Heart right ventricle (tissue), 16 donors: Measurements from ENCODE around the gene RHCG. TPM values are rescaled to one million over a fixed set of nuclear protein-coding genes. Genes with fewer than 3 reads are reported as not detected.

Experiments
- ATAC-seq, 8 donors: fragments of 200-7000 bp; cut with Tn5 transposase; one replicate each; pipeline ENCODE4 v1.9.1; 2020; ENCODE audit warnings: mild to moderate bottlenecking in 8 of 8, moderate library complexity in 8 of 8, moderate number of reproducible peaks in 1 of 8
- DNase-seq, 2 donors: peaks; one replicate each; pipeline ENCODE4 v3.0.0-alpha.2; 2020
- H3K27ac ChIP-seq, 10 donors: fragments of 200-600 bp; sonication (generic) in 2 of 10; one replicate each; pipeline versions ENCODE4 v1.5.0 to v1.8.0; 2020 to 2022; ENCODE audit warnings: mild to moderate bottlenecking in 3 of 10
- H3K27me3 ChIP-seq, 7 donors: fragments of 200-600 bp; one replicate each; pipeline ENCODE4 v1.8.0; 2021 to 2022; ENCODE audit warnings: mild to moderate bottlenecking in 2 of 7
- H3K36me3 ChIP-seq, 9 donors: fragments of 200-600 bp; sonication (generic) in 1 of 9; one replicate each; pipeline versions ENCODE4 v1.5.0 to v1.8.0; 2020 to 2022; ENCODE audit warnings: mild to moderate bottlenecking in 2 of 9
- H3K4me1 ChIP-seq, 9 donors: fragments of 200-600 bp; sonication (generic) in 1 of 9; one replicate each; pipeline versions ENCODE4 v1.5.0 to v1.8.0; 2020 to 2022; ENCODE audit warnings: mild to moderate bottlenecking in 4 of 9
- H3K4me3 ChIP-seq, 10 donors: fragments of 200-600 bp; sonication (generic) in 2 of 10; one replicate each; pipeline versions ENCODE4 v1.5.0 to v1.8.0; 2020 to 2022; ENCODE audit warnings: mild to moderate bottlenecking in 7 of 10, moderate library complexity in 2 of 10
- H3K9me3 ChIP-seq, 11 donors: fragments of 200-600 bp in 10 of 11; sonication (generic) in 2 of 11; one replicate each; pipeline versions ENCODE4 v1.5.0 to v1.8.0; 2013 to 2022; ENCODE audit warnings: mild to moderate bottlenecking in 2 of 11, control low read depth in 1 of 11, moderate library complexity in 1 of 11
- CTCF ChIP-seq, 9 donors: fragments of 200-600 bp; sonication (generic) in 2 of 9; IDR thresholded peaks; one replicate each; pipeline versions ENCODE4 v1.5.0 to v1.8.0; 2021 to 2022; ENCODE audit warnings: antibody characterized with exemption in 9 of 9, mild to moderate bottlenecking in 5 of 9, moderate library complexity in 1 of 9
- WGBS, 2 donors: extraction: QIAGEN DNeasy Blood & Tissue Kit; methylation state at CpG; one replicate each; pipeline ENCODE4 v1.1.7; 2013; ENCODE audit warnings: inconsistent platforms in 1 of 2; 5-methylcytosine and 5-hydroxymethylcytosine counted together
- intact Hi-C, 10 donors: fragments of 100-400 bp; cut with DNase I; formaldehyde crosslinking; loops; one replicate each; pipeline versions ENCODE4 v1.11.1 to v1.14.2; 2022
- polyA plus RNA-seq, 2 donors: library from polyadenylated mRNA; stranded (reverse); fragments of 200-250 nt; gene quantifications; one replicate each; pipeline ENCODE4 v1.2.3, GENCODE V29; 2013
- total RNA-seq, 10 donors: library from RNA; stranded (reverse); fragmentation: NEBNext Ultra II Directional in 3 of 10; extraction: Animal tissue kit (Norgen Biotek cat#: 25700) in 3 of 10; gene quantifications; one replicate each; pipeline versions ENCODE4 v1.2.1 to v1.2.4, GENCODE V29; 2021 to 2023
- donor health status: Arrhythmogenic right ventricular cardiomyopathy.
- donor health status: ischemic (EF 13 %, LVEDD 7.1; RV severe dilation, severe dysfunction).
- donor health status: healthy with polysubstance abuse.
- donor health status: DM: no; HTN: yes; CAD: no.
- donor health status: DM: no; HTN: no; CAD: no.
- donor health status: ischemic (EF 25% LVEDD 6.9; RV normal size, moderate dysfunction).
- donor health status: ischemic (EF 25% LVEDD 5.7; RV mildly dilated, moderate dysfunction).
- donor health status: healthy.
- donor health status: DM: yes; HTN: yes; CAD: no.
- donor health status: Ischemic cardiomyopathy.
- donor health status: ischemic (EF 35%, LVEDD 5.7; RV mildly dilated, moderate dysfunction).
- donor health status: nonischemic (EF 11% LVEDD 7.7; RV severe dilation, severe dysfunction).
- donor health status: DM: yes; HTN: yes; CAD: no.
- donor health status: PGD.
- donor health status: ischemic (EF 29% LVEDD 5.4; RV normal size, mild dysfunction).
- donor health status: nonischemic (EF 23%, LVEDD 6.1; RV moderate dilation, normal function).

RHCG gene
- total and polyA plus RNA-seq, 12 donors: 0.32 to 1.9 (median 0.83) TPM; not detected in 6

GRCh38 chr15:89490081-89490813 is 6.1 kb downstream of the RHCG start:
- Histone ChIP-seq H3K4me1 (no peaks in the 10 kb centered on the region), H3K27ac (no peak overlapping the region), H3K4me3 (no peak overlapping the region), H3K9me3 (no peaks in the 10 kb centered on the region), H3K27me3 (peaks cover 0 to 69% (median 47%) of the 10 kb centered on the region in 7 donors), H3K36me3 (no peaks in the 10 kb centered on the region)
- 53 to 56% methylated on average over 10 of the region's 10 CpGs for WGBS, 2 donors
- DNase-seq: no peak
- TF ChIP-seq CTCF (IDR thresholded peaks at IDR 0.05): no peak
- intact Hi-C loops: no loop called here
- ATAC-seq: no peak

GRCh38 chr15:89489376-89489775 is 7.0 kb downstream of the RHCG start:
- ATAC-seq (no peak), DNase-seq (no peak)
- H3K27me3 ChIP-seq: peaks cover 0 to 67% (median 40%) of the 10 kb centered on the region in 7 donors
- no peak for TF ChIP-seq CTCF (IDR thresholded peaks at IDR 0.05)
- H3K36me3 ChIP-seq: no peaks in the 10 kb centered on the region
- no peak overlapping the region for H3K4me3 ChIP-seq
- intact Hi-C loops: no loop called here
- no peaks in the 10 kb centered on the region for H3K4me1 ChIP-seq
- 64 to 65% methylated on average over 4 of the region's 4 CpGs for WGBS, 2 donors
- H3K27ac ChIP-seq: no peak overlapping the region
- no peaks in the 10 kb centered on the region for H3K9me3 ChIP-seq

- ATAC-seq (no peak), DNase-seq (no peak)
- Histone ChIP-seq H3K9me3 (no peaks in the 10 kb centered on the region), H3K27me3 (peaks cover 0 to 66% (median 29%) of the 10 kb centered on the region in 7 donors), H3K36me3 (no peaks in the 10 kb centered on the region), H3K4me3 (no peak overlapping the region), H3K27ac (no peak overlapping the region), H3K4me1 (no peaks in the 10 kb centered on the region)
- 59 to 70% methylated on average over 2 of the region's 2 CpGs for WGBS, 2 donors
- no peak for TF ChIP-seq CTCF (IDR thresholded peaks at IDR 0.05)
- intact Hi-C loops: no loop called here
These were observed 8.6 kb downstream of the RHCG start for GRCh38 chr15:89487791-89488190.

GRCh38 chr15:89486726-89487050 is 9.7 kb downstream of the RHCG start:
- Histone ChIP-seq H3K36me3 (no peaks in the 10 kb centered on the region), H3K4me1 (no peaks in the 10 kb centered on the region), H3K27ac (no peak overlapping the region), H3K9me3 (no peaks in the 10 kb centered on the region), H3K27me3 (peaks cover 0 to 64% (median 29%) of the 10 kb centered on the region in 7 donors), H3K4me3 (no peak overlapping the region)
- no peak for ATAC-seq
- no peak for DNase-seq
- 15 to 16% methylated on average over 24 of the region's 24 CpGs for WGBS, 2 donors
- intact Hi-C loops: no loop called here
- TF ChIP-seq CTCF (IDR thresholded peaks at IDR 0.05): no peak
